Endothelial cell of umbilical vein (primary cell): ENCODE measurements around the gene ABLIM2. TPM values are rescaled to one million over a fixed set of nuclear protein-coding genes. Genes with fewer than 3 reads are reported as not detected.

Experiments
- BruUV-seq: library from RNA; stranded (reverse); fragments of 400-500 nt; replicated peaks from 2 replicates; lab custom pipeline; 2021; lab: Mats Ljungman, UMichigan
- CTCF ChIA-PET: fragments of 300-600, 350-600 bp; sonication (Branson Sonifier 250); formaldehyde crosslinking; loops from one replicate; lab custom pipeline; 2021; ENCODE audit warnings: antibody characterized with exemption, inconsistent platforms; lab: Charles Lee
- POLR2A ChIA-PET: fragments of 300-600, 350-600 bp; sonication (Branson Sonifier 250); formaldehyde crosslinking; loops from one replicate; lab custom pipeline; 2021; ENCODE audit warnings: antibody characterized with exemption, inconsistent platforms; lab: Charles Lee
- DNase-seq: peaks from one replicate; pipeline ENCODE4 v3.0.0-alpha.2; 2011; ENCODE audit warnings: low read depth, low spot score
- FAIRE-seq: peaks from 2 replicates; lab custom pipeline; 2011; peaks lifted over from hg19 to GRCh38; lab: Jason Lieb, UNC
- H2AFZ ChIP-seq: 2 replicates; pipeline ENCODE4 v1.6.0; 2012; ENCODE audit warnings: low read depth, low read length, control low read depth, inconsistent platforms
- H3K27ac ChIP-seq: 2 replicates; pipeline ENCODE4 v1.5.1; 2011; ENCODE audit warnings: low read depth, mild to moderate bottlenecking, control low read depth, low read length, moderate library complexity; ENCODE audit not compliant: insufficient read depth
- H3K27me3 ChIP-seq, 2 experiments: 2 replicates each; pipeline versions ENCODE4 v1.6.0 to v1.6.1; 2011; ENCODE audit warnings: low read length in 2 of 2, mixed read lengths in 1 of 2; ENCODE audit not compliant: control insufficient read depth in 2 of 2, insufficient read depth in 2 of 2
- H3K36me3 ChIP-seq, 2 experiments: 2 replicates in 1 of 2; 3 replicates in 1 of 2; pipeline ENCODE4 v1.5.1; 2011; ENCODE audit warnings: low read length in 2 of 2, mild to moderate bottlenecking in 1 of 2, moderate library complexity in 1 of 2; ENCODE audit not compliant: control insufficient read depth in 2 of 2, insufficient read depth in 2 of 2; ENCODE audit errors: extremely low read depth in 1 of 2
- H3K4me1 ChIP-seq: 3 replicates; pipeline ENCODE4 v1.5.1; 2011; ENCODE audit warnings: mild to moderate bottlenecking, low read length; ENCODE audit not compliant: control insufficient read depth, insufficient read depth; ENCODE audit errors: extremely low read depth
- H3K4me2 ChIP-seq: 2 replicates; pipeline ENCODE4 v1.6.1; 2011; ENCODE audit warnings: low read length, control low read depth, mixed read lengths; ENCODE audit not compliant: insufficient read depth
- H3K4me3 ChIP-seq, 3 experiments: fragments of 200-600 bp in 1 of 3; sonication (generic), shearing (Covaris generic) in 1 of 3; replicated peaks in 1 of 3; 2 replicates each; pipeline ENCODE4 v1.5.1; 2011 to 2016; ENCODE audit warnings: control low read depth in 3 of 3, low read length in 3 of 3, mild to moderate bottlenecking in 2 of 3, inconsistent platforms in 1 of 3, low read depth in 1 of 3, moderate library complexity in 1 of 3; ENCODE audit not compliant: insufficient read depth in 1 of 3
- H3K79me2 ChIP-seq: 2 replicates; pipeline ENCODE4 v1.6.0; 2012; ENCODE audit warnings: low read length, inconsistent platforms; ENCODE audit not compliant: control insufficient read depth, insufficient read depth
- H3K9ac ChIP-seq: replicated peaks from 2 replicates; pipeline ENCODE3; 2011; ENCODE audit warnings: low read length, control low read depth; ENCODE audit not compliant: insufficient read depth; ENCODE audit errors: extremely low read depth
- H3K9me1 ChIP-seq: replicated peaks from 3 replicates; pipeline ENCODE4 v1.6.0; 2011; ENCODE audit warnings: mild to moderate bottlenecking, low read length; ENCODE audit not compliant: control insufficient read depth, insufficient read depth; ENCODE audit errors: extremely low read depth
- H3K9me3 ChIP-seq: replicated peaks from 2 replicates; pipeline ENCODE4 v1.5.1; 2012; ENCODE audit warnings: low read length, inconsistent platforms; ENCODE audit not compliant: control insufficient read depth, insufficient read depth
- H4K20me1 ChIP-seq: replicated peaks from 2 replicates; pipeline ENCODE3; 2011; ENCODE audit warnings: mild to moderate bottlenecking, low read length; ENCODE audit not compliant: control insufficient read depth, insufficient read depth; ENCODE audit errors: extremely low read depth
- EZH2 ChIP-seq: IDR thresholded peaks from 2 replicates; pipeline ENCODE4 v1.6.1; 2012; ENCODE audit warnings: borderline replicate concordance, low read depth, mild to moderate bottlenecking, moderate library complexity, low read length, inconsistent platforms; ENCODE audit not compliant: severe bottlenecking
- FOS ChIP-seq: IDR thresholded peaks from 2 replicates; pipeline ENCODE4 v1.6.1; 2011; ENCODE audit warnings: mild to moderate bottlenecking, low read length, moderate library complexity, borderline replicate concordance; ENCODE audit not compliant: insufficient read depth
- GATA2 ChIP-seq: IDR thresholded peaks from 2 replicates; pipeline ENCODE4 v1.7.0; 2011; ENCODE audit warnings: low read depth, mild to moderate bottlenecking, moderate library complexity, mixed read lengths, low read length; ENCODE audit not compliant: insufficient read length, insufficient read depth
- JUN ChIP-seq: IDR thresholded peaks from 2 replicates; pipeline ENCODE4 v1.6.1; 2011; ENCODE audit warnings: borderline replicate concordance, low read depth; ENCODE audit not compliant: insufficient read length, insufficient read depth
- MYC ChIP-seq: IDR thresholded peaks from one replicate; pipeline ENCODE4 v1.6.1; 2011; ENCODE audit warnings: mild to moderate bottlenecking, low read depth, low read length
- POLR2A ChIP-seq: IDR thresholded peaks from 2 replicates; pipeline ENCODE4 v1.6.1; 2012; ENCODE audit warnings: low read depth, mild to moderate bottlenecking, control low read depth, low read length
- POLR2AphosphoS5 ChIP-seq: IDR thresholded peaks from 2 replicates; pipeline ENCODE4 v1.6.1; 2012; ENCODE audit warnings: low read depth, mild to moderate bottlenecking, control low read depth, low read length, moderate library complexity; ENCODE audit not compliant: insufficient read depth
- dilution Hi-C: fragments of 300-500 bp; cut with MboI; formaldehyde crosslinking; loops from one replicate; pipeline ENCODE4 v1.15.0; 2019; ENCODE audit warnings: low sequenced_read_pairs; ENCODE audit not compliant: extremely low pct_ligation_motif_present
- intact Hi-C: fragments of 100-400 bp; cut with micrococcal nuclease; formaldehyde crosslinking; loops from one replicate; pipeline ENCODE4 v1.10.0; 2022
- polyA plus RNA-seq, 4 experiments: library from polyadenylated mRNA; depleted of rRNA in 3 of 4; stranded (reverse) in 3 of 4; unstranded in 1 of 4; fragments of >200 nt; gene quantifications; 2 replicates each; pipeline versions ENCODE4 v1.2.1 to v1.2.3, GENCODE V29; 2011 to 2012; ENCODE audit warnings: missing spikeins in 1 of 4
- total RNA-seq: library from RNA; stranded (reverse); gene quantifications from 2 replicates; pipeline ENCODE4 v1.2.3, GENCODE V29; 2021
- TF ChIP-seq, protein P1 (sequence below): IDR thresholded peaks from 2 replicates; pipeline ENCODE4 v1.6.1; 2011; ENCODE audit not compliant: insufficient read depth, insufficient read length
- TF ChIP-seq, protein P2 (sequence below), 2 donors: IDR thresholded peaks; 1 replicate in 1 of 2; 2 replicates in 1 of 2; pipeline ENCODE4 v1.5.1; 2011; ENCODE audit warnings: low read length in 2 of 2, mild to moderate bottlenecking in 2 of 2, moderate library complexity in 2 of 2, control low read depth in 1 of 2, inconsistent platforms in 1 of 2, low read depth in 1 of 2; ENCODE audit not compliant: insufficient read depth in 1 of 2; ENCODE audit errors: extremely low read depth in 1 of 2

Gene ABLIM2
- total and polyA plus RNA-seq, 2 donors (not counting 3 experiments of a cell fraction or from before 2014, with no cell fraction given), result 0.28 to 0.66 TPM

DNA sequence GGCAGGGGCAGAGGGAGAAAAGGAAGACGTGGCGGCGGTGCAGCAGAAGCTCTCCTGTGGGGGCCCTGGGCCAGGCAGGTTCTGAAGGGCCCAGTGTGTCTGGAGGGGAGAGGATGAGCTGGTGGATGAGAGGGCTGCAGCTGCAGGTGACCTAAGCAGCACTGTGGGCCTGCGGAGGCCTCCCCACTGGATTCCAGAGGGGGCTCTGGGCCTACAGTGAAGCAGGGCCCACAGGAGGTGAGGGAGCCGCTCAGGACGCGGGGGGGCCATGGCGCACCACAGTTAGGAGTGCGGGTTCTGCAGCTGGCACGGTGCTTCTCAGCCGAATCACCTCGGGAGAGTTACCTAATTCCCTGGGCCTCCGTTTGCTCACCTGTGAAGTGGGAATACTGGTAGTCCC, 10.5 kb downstream of the ABLIM2 start:
- dilution Hi-C loops, result no loop called here
- no peaks in the 10 kb centered on the region for H3K79me2 ChIP-seq
- H3K9me1 ChIP-seq, result no peaks in the 10 kb centered on the region
- no peak overlapping the region for H3K9ac ChIP-seq
- no peaks in the 10 kb centered on the region for H3K27me3 ChIP-seq
- H3K9me3 ChIP-seq, result no peaks in the 10 kb centered on the region
- FAIRE-seq (no peak), DNase-seq (no peak)
- BruUV-seq, result no TSS peak
- ChIA-PET POLR2A (no interaction called here), CTCF (no interaction called here)
- H2AFZ ChIP-seq, result no peak overlapping the region
- H3K4me3 ChIP-seq, result no peak overlapping the region
- intact Hi-C loops, result no loop called here
- TF ChIP-seq EZH2 (no peak), MYC (no peak), FOS (no peak), JUN (no peak), POLR2AphosphoS5 (no peak), GATA2 (no peak), POLR2A (no peak)
- TF ChIP-seq, protein P1, sequence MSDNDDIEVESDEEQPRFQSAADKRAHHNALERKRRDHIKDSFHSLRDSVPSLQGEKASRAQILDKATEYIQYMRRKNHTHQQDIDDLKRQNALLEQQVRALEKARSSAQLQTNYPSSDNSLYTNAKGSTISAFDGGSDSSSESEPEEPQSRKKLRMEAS, result no peak
- TF ChIP-seq, protein P2, sequence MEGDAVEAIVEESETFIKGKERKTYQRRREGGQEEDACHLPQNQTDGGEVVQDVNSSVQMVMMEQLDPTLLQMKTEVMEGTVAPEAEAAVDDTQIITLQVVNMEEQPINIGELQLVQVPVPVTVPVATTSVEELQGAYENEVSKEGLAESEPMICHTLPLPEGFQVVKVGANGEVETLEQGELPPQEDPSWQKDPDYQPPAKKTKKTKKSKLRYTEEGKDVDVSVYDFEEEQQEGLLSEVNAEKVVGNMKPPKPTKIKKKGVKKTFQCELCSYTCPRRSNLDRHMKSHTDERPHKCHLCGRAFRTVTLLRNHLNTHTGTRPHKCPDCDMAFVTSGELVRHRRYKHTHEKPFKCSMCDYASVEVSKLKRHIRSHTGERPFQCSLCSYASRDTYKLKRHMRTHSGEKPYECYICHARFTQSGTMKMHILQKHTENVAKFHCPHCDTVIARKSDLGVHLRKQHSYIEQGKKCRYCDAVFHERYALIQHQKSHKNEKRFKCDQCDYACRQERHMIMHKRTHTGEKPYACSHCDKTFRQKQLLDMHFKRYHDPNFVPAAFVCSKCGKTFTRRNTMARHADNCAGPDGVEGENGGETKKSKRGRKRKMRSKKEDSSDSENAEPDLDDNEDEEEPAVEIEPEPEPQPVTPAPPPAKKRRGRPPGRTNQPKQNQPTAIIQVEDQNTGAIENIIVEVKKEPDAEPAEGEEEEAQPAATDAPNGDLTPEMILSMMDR (IDR thresholded peaks at IDR 0.05; ENCODE audit: extremely low read depth in 1 of 2, insufficient read depth in 1 of 2, low read depth in 1 of 2, low read length in 2 of 2), result no peak
- no peak overlapping the region for H3K4me2 ChIP-seq
- no peaks in the 10 kb centered on the region for H3K4me1 ChIP-seq
- H3K27ac ChIP-seq, result no peak overlapping the region
- H4K20me1 ChIP-seq, result no peaks in the 10 kb centered on the region
- H3K36me3 ChIP-seq, result no peaks in the 10 kb centered on the region
